ENCODE results near the gene RASL11B. TPM values are rescaled to one million over a fixed set of nuclear protein-coding genes. Genes with fewer than 3 reads are reported as not detected.
A peak's percentile ranks its signal among the peaks of the same experiment; 100 is the strongest.
"Not testable (repeated sequence)": the region's sequence is repeated elsewhere in the genome, so short reads cannot be mapped to it uniquely, and the experiment has no call there.

RASL11B gene, protein sequence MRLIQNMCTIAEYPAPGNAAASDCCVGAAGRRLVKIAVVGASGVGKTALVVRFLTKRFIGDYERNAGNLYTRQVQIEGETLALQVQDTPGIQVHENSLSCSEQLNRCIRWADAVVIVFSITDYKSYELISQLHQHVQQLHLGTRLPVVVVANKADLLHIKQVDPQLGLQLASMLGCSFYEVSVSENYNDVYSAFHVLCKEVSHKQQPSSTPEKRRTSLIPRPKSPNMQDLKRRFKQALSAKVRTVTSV
- under 1 TPM; 0.17 to 0.22 TPM for total RNA-seq

DNA sequence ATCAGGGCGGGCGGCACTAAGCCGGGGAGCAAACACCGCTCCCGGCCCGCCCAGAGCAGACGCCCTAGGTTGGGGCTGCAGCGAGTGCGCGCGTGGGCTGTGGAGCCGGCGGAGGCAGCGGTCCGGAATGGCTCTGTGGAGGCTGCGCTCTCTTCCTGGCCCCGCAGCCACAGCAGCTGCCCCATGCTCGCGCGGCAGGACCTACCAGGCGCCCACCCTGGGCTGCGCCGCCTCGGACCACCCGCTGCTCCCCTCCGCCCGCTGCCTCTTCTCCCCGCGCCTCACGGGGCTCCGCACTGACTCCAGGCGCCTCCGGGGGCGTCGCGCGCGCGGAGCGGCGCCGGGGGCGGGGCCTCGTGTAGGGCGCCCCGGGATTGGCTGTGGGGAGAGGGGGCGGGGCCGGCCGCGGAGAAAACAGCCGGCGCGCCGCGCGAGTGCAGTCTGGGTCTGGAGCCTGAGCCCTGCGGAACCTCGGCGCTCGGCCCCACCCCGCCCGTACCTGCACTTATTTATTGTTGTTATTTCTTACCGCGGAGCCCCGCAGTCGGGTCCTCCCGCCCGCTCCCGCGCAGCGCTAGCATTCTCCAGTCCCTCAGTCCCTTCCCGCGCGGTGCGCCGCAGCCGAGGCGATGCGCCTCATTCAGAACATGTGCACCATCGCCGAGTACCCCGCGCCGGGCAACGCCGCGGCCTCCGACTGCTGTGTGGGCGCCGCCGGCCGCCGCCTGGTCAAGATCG lies at the start of gene RASL11B:
RASL11B (plus strand) TSS at position 439 of the 738 bp plus-strand sequence; CDS start at position 630, 191 bp downstream.
- Mint-ChIP-seq H3K4me1 (peaks cover 10% of the 10 kb centered on the region), H3K27me3 (peaks cover 47% of the 10 kb centered on the region), H3K9me3 (peaks cover 4% of the 10 kb centered on the region), H3K4me3 (peak within 1 kb of the TSS; percentile 81), H3K27ac (no peak within 1 kb of the TSS), H3K36me3 (peaks cover 4% of the 10 kb centered on the region)
- peak; percentile 94 for DNase-seq
- ATAC-seq (ENCODE audit: low read depth): peak; percentile 97
- POLR2A ChIA-PET: interaction anchor here (1.0 kb wide), 1 partner anchor 149 kb away, joined by 3 read pairs; no protein-coding TSS in a partner anchor

DNA sequence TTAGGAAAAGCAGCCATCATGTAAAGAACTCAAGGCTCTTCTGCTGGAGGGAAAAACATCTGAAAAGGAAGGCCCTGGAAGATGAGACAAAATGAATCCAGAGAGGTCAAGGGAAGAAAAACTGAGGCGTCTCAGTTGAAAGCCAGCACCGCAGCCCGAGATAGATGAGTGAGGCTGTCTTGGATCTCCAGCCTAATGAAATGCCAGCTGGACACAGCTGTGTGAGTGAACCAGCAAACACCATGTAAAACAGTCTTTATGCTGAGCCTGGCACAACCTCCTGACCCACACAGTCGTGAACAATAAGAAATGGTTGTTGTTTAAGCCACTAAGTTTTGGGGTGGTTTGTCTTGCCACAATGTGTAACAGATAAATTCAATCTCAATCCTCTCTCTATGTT lies 48.6 kb upstream of the RASL11B start:
- H3K9me3 Mint-ChIP-seq: no peaks in the 10 kb centered on the region
- POLR2A ChIA-PET: no interaction called here
- no peak overlapping the region for H3K27ac Mint-ChIP-seq
- ATAC-seq (ENCODE audit: low read depth) (no peak), DNase-seq (no peak)
- no peak overlapping the region for H3K4me3 Mint-ChIP-seq
- H3K4me1 Mint-ChIP-seq: no peaks in the 10 kb centered on the region
- H3K36me3 Mint-ChIP-seq: no peaks in the 10 kb centered on the region
- no peaks in the 10 kb centered on the region for H3K27me3 Mint-ChIP-seq

DNA sequence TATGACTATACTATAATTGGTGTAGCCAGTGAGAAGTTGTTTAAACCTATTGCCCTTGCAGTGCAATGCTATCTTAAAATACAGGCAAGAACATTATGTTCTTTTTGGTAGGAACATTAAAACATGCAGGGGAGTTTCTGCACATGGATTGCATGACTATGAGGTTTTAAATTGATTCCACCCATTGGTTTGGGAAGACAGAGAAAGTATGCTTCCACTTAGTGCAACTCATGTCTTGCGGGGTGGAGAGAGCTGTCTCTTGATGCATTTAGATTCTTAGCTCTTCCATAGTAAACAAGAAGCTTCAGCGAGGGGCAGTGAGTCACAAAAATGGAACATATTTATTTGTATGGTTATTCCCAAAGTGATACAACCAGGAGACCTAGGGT lies 39.5 kb upstream of the RASL11B start:
- Mint-ChIP-seq H3K4me3 (no peak overlapping the region), H3K36me3 (peaks cover 2% of the 10 kb centered on the region), H3K4me1 (peaks cover 23% of the 10 kb centered on the region), H3K9me3 (peaks cover 7% of the 10 kb centered on the region), H3K27me3 (no peaks in the 10 kb centered on the region), H3K27ac (no peak overlapping the region)
- DNase-seq (no peak), ATAC-seq (ENCODE audit: low read depth) (no peak)
- POLR2A ChIA-PET: interaction anchor here (0.7 kb wide), 1 partner anchor 110 kb away, joined by 3 read pairs; no protein-coding TSS in a partner anchor

DNA sequence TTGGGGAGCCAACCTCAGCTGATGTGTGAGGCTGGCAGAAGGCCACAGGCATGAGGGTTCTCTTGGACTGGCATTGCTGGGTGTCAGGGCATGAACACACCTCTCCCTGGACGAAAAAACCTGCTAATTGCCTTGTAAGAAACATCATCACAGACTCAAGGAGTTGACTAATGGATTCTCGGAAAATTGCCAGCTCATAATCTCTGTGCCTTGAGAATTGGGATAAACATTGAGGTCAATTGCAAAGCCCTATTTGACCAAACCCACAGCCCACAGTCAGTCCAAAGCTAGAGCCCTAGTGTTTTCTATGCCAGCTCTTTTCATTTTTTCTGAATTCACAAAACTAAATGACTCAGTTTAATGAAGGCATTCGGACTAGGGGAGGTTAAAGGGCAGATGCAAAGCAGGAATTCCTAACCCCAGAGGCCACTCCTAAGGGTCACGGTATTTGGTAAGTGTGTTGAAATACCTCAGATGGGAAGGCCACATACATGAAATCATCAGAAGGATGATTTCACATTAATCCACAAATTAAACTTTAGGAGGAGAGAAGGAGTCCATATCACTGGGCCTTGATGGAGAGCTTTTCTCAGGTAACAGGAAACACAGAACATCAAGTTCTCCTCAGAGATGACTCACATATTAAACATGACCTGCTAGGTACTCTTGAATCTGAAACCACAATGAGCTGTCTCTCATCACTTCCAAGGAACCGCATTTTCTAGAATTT lies 39.0 kb upstream of the RASL11B start:
- peak overlapping the region; percentile 2 for H3K4me3 Mint-ChIP-seq
- POLR2A ChIA-PET: interaction anchor here (0.7 to 0.8 kb wide), 2 partner anchors 101 to 111 kb away, joined by 3 read pairs; no protein-coding TSS in a partner anchor
- H3K27me3 Mint-ChIP-seq: no peaks in the 10 kb centered on the region
- DNase-seq (no peak), ATAC-seq (ENCODE audit: low read depth) (peak; percentile 77)
- H3K27ac Mint-ChIP-seq: no peak overlapping the region
- peaks cover 7% of the 10 kb centered on the region for H3K9me3 Mint-ChIP-seq
- H3K4me1 Mint-ChIP-seq: peaks cover 23% of the 10 kb centered on the region
- H3K36me3 Mint-ChIP-seq: peaks cover 2% of the 10 kb centered on the region

DNA sequence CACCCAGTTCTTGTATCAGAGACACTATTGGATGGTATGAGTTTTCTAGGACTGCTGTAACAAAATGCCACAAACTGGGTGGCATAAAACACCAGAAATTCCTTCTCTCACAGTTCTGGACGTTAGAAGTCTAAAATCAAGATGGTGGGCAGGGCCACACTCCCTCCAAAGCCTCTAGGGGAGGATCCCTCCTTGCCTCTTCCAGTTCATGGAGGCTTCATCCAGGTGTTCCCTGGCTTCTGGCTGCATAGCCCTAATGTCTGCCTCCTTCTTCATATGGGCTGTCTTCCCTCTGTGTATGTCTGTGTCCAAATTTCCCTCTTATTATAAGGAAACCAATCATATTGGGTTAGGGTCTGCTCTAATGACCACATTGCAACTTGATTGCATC lies 38.4 kb upstream of the RASL11B start:
- POLR2A ChIA-PET: interaction anchor here (0.8 kb wide), 1 partner anchor 102 kb away, joined by 3 read pairs; no protein-coding TSS in a partner anchor
- Mint-ChIP-seq H3K27ac (no peak overlapping the region), H3K9me3 (peaks cover 7% of the 10 kb centered on the region), H3K36me3 (peaks cover 2% of the 10 kb centered on the region), H3K4me3 (no peak overlapping the region), H3K4me1 (peaks cover 23% of the 10 kb centered on the region), H3K27me3 (no peaks in the 10 kb centered on the region)
- no peak for DNase-seq
- ATAC-seq (ENCODE audit: low read depth): no peak

DNA sequence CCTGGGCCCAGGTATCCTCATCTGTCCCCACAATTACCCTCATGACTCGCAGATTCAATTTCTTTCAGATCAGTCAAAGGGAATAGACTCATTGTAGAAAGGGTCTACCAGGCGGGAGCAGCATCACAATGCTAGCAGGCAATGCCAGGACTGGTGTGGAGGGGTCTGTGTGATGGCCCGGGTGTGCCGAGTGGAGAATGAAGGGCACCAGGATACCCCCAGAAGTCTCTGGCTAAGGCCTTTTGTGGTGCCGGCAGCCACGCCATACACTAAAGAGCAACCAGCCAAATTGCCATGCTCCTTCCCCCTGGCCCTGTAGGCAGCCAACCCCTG lies 37.9 kb upstream of the RASL11B start:
- H3K9me3 Mint-ChIP-seq: peaks cover 7% of the 10 kb centered on the region
- H3K4me1 Mint-ChIP-seq: peaks cover 23% of the 10 kb centered on the region
- no peak overlapping the region for H3K27ac Mint-ChIP-seq
- ATAC-seq (ENCODE audit: low read depth) (no peak), DNase-seq (no peak)
- no peak overlapping the region for H3K4me3 Mint-ChIP-seq
- no peaks in the 10 kb centered on the region for H3K27me3 Mint-ChIP-seq
- H3K36me3 Mint-ChIP-seq: peaks cover 2% of the 10 kb centered on the region
- POLR2A ChIA-PET: no interaction called here

DNA sequence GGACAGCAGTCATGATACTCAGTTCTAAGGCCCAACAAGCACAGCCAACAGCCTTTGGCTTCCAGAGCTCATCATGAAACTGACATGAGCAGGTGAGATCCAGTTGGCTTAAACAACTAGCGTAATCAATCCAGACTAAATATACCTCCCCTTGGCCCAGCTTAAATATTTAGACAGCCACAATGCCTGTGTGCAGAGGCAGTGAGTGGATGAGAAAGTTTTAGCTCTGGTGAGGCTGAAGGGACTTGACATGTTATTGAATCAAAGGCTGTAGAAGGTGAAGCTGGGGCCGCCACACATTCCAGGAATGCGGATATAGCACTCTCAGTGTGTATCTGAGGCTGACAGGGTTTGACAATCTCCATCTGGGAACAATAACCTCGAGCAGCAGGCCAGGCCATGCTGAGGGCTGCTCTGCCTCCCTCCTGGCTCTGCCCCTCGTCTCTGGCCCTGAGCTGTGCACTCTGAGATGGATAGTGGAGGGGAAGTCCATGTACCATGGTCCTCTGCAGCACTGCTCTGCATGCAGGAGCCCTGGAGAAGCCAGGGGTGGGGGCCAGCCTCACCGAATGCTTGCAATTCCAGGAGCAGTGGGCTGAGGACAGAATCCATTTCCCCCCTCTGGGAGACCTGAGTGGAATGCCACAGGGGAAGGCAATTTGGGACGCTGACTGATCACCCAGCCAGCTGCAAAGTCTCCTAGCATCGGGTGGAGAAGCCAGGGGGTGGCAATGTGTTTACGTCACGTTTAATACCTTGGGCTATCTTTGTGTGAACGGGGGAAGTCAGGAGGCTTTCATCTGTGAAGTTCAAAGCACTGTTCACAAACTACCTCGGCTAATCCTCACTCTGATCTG lies 37.3 kb upstream of the RASL11B start:
- H3K4me1 Mint-ChIP-seq: peaks cover 23% of the 10 kb centered on the region
- DNase-seq: no peak
- POLR2A ChIA-PET: interaction anchor here (0.6 kb wide), 1 partner anchor 105 kb away, joined by 4 read pairs; no protein-coding TSS in a partner anchor

DNA sequence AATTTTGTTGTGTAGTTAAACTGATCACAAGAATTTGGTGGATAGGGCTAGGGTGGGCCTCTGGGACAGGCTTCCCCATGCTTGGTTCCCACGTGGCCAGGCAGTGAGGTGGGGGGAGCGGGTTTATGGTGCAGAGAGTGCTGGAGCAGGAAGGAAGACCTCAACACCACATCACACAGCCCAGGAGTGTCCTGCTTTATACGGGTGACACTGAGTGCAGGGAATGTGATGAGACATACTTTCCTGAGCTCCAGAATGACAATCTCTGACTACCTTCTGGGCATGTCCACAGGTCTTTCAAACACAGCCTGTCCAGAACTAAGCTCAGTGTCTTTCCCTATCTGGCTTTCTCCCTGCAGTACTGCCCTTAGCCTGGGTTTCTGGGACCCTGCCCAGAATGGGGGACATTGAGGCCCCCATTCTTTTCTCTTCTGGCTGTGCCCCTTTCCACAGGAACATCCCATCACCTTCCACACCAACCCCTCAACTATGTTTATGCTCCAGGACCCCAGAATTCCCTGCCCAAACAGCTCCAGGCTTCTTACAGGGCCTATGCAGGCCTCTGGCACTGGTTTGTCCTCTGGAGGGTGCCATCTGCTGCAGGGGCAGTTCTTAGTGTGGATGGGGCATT lies 36.5 kb upstream of the RASL11B start:
- POLR2A ChIA-PET: no interaction called here
- no peak for DNase-seq
- Mint-ChIP-seq H3K27ac (peak overlapping the region; percentile 66), H3K4me3 (no peak overlapping the region), H3K4me1 (peaks cover 23% of the 10 kb centered on the region), H3K9me3 (peaks cover 7% of the 10 kb centered on the region), H3K36me3 (peaks cover 2% of the 10 kb centered on the region), H3K27me3 (no peaks in the 10 kb centered on the region)
- ATAC-seq (ENCODE audit: low read depth): peak; percentile 42

More for the DNA sequence above, 37.3 kb upstream of the RASL11B start:
- Mint-ChIP-seq H3K27me3 (no peaks in the 10 kb centered on the region), H3K27ac (peak overlapping the region; percentile 66), H3K36me3 (peaks cover 2% of the 10 kb centered on the region), H3K4me3 (no peak overlapping the region), H3K9me3 (peaks cover 7% of the 10 kb centered on the region)
- ATAC-seq (ENCODE audit: low read depth): peak; percentile 51

DNA sequence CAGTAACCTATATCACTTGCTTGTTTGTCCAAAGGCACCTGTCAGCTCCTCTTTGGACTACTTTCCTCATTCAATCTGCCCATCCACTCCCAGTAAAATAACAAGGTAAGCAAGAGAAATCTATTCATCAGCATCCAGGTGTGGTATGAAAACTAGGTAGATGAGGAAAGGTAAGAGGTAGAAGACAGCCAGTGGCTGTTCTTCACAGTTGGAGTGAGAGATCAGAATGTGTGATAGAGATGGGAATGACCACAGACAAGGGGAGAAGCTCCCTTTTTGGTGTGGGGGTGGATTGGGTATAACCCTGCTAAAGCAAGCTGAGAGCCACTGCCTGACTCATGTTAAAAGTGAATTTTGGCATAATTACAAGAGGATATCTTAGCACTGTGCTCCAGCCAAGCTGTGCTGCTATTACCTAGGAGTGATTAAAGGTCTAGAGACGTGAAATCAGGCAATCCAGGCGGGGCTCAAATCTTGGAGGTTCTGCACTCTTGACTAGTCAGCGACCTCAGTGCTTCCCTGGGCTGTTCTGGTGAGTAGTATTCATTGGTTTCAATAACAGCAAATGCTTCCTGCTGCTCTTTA lies 28.1 kb upstream of the RASL11B start:
- H3K27me3 Mint-ChIP-seq: no peaks in the 10 kb centered on the region

DNA sequence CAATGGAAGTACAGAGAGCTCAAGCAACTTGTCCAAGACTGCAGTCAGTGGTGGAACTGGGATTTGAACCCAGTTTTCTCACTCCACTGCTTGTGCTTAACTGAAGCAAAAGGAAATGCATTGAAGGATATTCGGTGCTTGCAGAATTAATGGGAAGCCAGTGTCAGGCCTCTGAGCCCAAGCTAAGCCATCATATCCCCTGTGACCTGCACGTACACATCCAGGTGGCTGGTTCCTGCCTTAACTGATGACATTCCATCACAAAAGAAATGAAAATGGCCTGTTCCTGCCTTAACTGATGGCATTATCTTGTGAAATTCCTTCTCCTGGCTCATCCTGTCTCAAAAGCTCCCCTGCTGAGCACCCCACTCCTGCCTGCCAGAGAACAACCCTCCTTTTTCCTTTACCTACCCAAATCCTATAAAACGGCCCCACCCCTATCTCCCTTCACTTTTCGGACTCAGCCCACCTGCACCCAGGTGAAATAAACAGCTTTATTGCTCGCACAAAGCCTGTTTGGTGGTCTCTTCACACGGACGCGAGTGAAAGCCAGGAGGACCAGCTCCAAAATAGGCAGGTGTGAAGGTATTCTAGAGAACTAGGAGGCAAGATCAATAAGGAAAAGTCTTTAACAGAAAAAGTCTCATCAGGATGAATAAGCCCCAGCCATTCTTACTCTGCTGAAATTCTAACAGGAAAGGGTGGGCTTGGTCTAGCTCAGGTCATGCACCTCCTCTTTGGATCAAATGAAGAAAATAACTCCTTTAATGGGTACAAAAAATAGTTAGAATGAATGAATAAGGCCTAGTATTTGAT lies 27.3 kb upstream of the RASL11B start:
- DNase-seq; POLR2A ChIA-PET; ATAC-seq (ENCODE audit: low read depth); H3K9me3 Mint-ChIP-seq; H3K27ac Mint-ChIP-seq; H3K4me1 Mint-ChIP-seq; H3K4me3 Mint-ChIP-seq; H3K36me3 Mint-ChIP-seq; H3K27me3 Mint-ChIP-seq: not testable (repeated sequence)

More for the DNA sequence above, 28.1 kb upstream of the RASL11B start:
- H3K36me3 Mint-ChIP-seq: no peaks in the 10 kb centered on the region
- DNase-seq (no peak), ATAC-seq (ENCODE audit: low read depth) (no peak)
- no peak overlapping the region for H3K27ac Mint-ChIP-seq
- no peaks in the 10 kb centered on the region for H3K9me3 Mint-ChIP-seq
- POLR2A ChIA-PET: no interaction called here
- H3K4me1 Mint-ChIP-seq: no peaks in the 10 kb centered on the region
- no peak overlapping the region for H3K4me3 Mint-ChIP-seq

DNA sequence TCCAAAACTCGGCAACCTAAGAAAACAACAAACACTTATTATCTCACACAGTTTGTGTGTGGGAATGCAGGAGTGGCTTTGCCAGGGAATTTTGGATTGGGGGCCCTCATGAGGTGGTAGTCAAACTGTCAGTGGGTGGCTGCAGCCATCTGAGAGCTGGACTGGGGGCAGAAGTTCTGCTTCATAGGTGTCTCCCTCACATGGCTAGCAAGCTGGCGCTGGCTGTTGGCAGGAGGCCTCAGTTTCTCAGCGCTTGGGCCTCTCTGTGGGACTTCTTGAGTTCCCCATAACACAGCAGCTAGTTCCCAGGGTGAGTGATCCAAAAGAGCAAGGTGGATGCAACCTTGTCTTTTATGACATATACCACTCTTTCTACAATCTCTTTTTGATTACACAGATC lies 26.0 kb upstream of the RASL11B start:
- ATAC-seq (ENCODE audit: low read depth) (no peak), DNase-seq (no peak)
- Mint-ChIP-seq H3K4me3 (no peak overlapping the region), H3K27me3 (no peaks in the 10 kb centered on the region), H3K9me3 (no peaks in the 10 kb centered on the region), H3K4me1 (no peaks in the 10 kb centered on the region), H3K36me3 (no peaks in the 10 kb centered on the region), H3K27ac (no peak overlapping the region)
- POLR2A ChIA-PET: no interaction called here

DNA sequence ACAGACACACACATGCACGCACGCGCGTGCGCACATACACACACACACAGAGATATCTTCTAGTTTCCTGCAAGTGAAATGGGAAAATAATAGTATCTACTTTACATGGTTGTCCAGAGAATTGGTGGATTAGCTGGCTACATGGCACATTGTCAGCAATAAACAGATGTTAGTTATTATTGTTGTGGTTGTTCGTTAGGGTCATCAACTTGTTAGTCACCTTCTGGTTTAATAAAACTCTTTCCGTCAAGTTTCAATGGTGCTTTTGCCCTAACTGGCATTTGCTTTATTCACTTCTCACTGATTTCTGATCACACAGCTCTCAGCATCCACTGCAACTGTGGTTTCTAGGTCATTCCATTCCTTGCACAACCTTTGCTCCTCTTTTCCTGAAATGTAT lies 25.4 kb upstream of the RASL11B start:
- POLR2A ChIA-PET: no interaction called here
- ATAC-seq (ENCODE audit: low read depth) (no peak), DNase-seq (no peak)
- no peaks in the 10 kb centered on the region for H3K27me3 Mint-ChIP-seq
- no peaks in the 10 kb centered on the region for H3K4me1 Mint-ChIP-seq
- H3K4me3 Mint-ChIP-seq: no peak overlapping the region
- no peak overlapping the region for H3K27ac Mint-ChIP-seq
- H3K9me3 Mint-ChIP-seq: no peaks in the 10 kb centered on the region
- no peaks in the 10 kb centered on the region for H3K36me3 Mint-ChIP-seq
